Panc1 (cell line): ENCODE data around the gene GSDMA. TPM values are rescaled to one million over a fixed set of nuclear protein-coding genes. Genes with fewer than 3 reads are reported as not detected.
A peak's percentile ranks its signal among the peaks of the same experiment; 100 is the strongest.

Source experiments
- ATAC-seq: fragments of 200-7000 bp; cut with Tn5 transposase; 2 replicates; pipeline ENCODE4 v1.9.1; 2020; ENCODE audit warnings: mild to moderate bottlenecking, moderate library complexity
- BruUV-seq: library from RNA; stranded (reverse); fragments of 400-500 nt; replicated peaks from 2 replicates; lab custom pipeline; 2021; lab: Mats Ljungman, UMichigan
- CTCF ChIA-PET: fragments of 300-600 bp; sonication (Branson Sonifier 250); formaldehyde crosslinking; loops from one replicate; lab custom pipeline; 2022; ENCODE audit warnings: antibody characterized with exemption; lab: Charles Lee
- POLR2A ChIA-PET: fragments of 300-600 bp; sonication (Branson Sonifier 250); formaldehyde crosslinking; loops from one replicate; lab custom pipeline; 2022; ENCODE audit warnings: antibody characterized with exemption; lab: Charles Lee
- DNase-seq: peaks from one replicate; pipeline ENCODE4 v3.0.0-alpha.2; 2010; ENCODE audit warnings: low read depth, low spot score
- H3K27ac ChIP-seq: 2 replicates; pipeline ENCODE4 v1.5.1; 2011; ENCODE audit warnings: mild to moderate bottlenecking, low read length, inconsistent platforms
- H3K27me3 ChIP-seq: fragments of 200-500 bp; sonication (Bioruptor generic); 2 replicates; pipeline ENCODE4 v1.6.0; 2014; ENCODE audit warnings: low read length, inconsistent platforms; ENCODE audit not compliant: control insufficient read depth, insufficient read depth
- H3K36me3 ChIP-seq: fragments of 200-500 bp; sonication (Bioruptor generic); 2 replicates; pipeline ENCODE4 v1.5.1; 2014; ENCODE audit warnings: inconsistent platforms, mild to moderate bottlenecking, low read length, moderate library complexity; ENCODE audit not compliant: control insufficient read depth, insufficient read depth
- H3K4me1 ChIP-seq: 2 replicates; pipeline ENCODE4 v1.5.1; 2011; ENCODE audit warnings: inconsistent platforms, mild to moderate bottlenecking, low read length, moderate library complexity; ENCODE audit not compliant: control insufficient read depth, insufficient read depth
- H3K4me3 ChIP-seq, 2 experiments: 2 replicates each; pipeline ENCODE4 v1.5.1; 2011 to 2012; ENCODE audit warnings: low read depth in 2 of 2, low read length in 2 of 2, mild to moderate bottlenecking in 2 of 2, inconsistent platforms in 1 of 2, moderate library complexity in 1 of 2
- H3K9me3 ChIP-seq: fragments of 200-500 bp; sonication (Bioruptor generic); 2 replicates; pipeline ENCODE4 v1.5.1; 2014; ENCODE audit warnings: low read depth, mild to moderate bottlenecking, inconsistent platforms, low read length, moderate library complexity; ENCODE audit not compliant: control insufficient read depth, insufficient read depth
- POLR2AphosphoS5 ChIP-seq: IDR thresholded peaks from 2 replicates; pipeline ENCODE4 v1.6.1; 2012; ENCODE audit warnings: mild to moderate bottlenecking, low read depth, low read length, moderate library complexity
- REST ChIP-seq, 2 experiments: IDR thresholded peaks; 2 replicates each; pipeline ENCODE4 v1.6.1; 2011 to 2012; ENCODE audit warnings: low read depth in 2 of 2, control low read depth in 1 of 2, low read length in 1 of 2, mild to moderate bottlenecking in 1 of 2, moderate library complexity in 1 of 2; ENCODE audit not compliant: insufficient read depth in 1 of 2
- SIN3A ChIP-seq: IDR thresholded peaks from 2 replicates; pipeline ENCODE4 v1.6.1; 2012; ENCODE audit warnings: low read depth, mild to moderate bottlenecking, low read length, moderate library complexity, borderline replicate concordance; ENCODE audit not compliant: insufficient read depth
- TCF7L2 ChIP-seq: IDR thresholded peaks from 2 replicates; pipeline ENCODE4 v1.6.1; 2011; ENCODE audit warnings: mild to moderate bottlenecking, low read depth, low read length, inconsistent platforms
- in situ Hi-C: cut with HindIII; loops from 2 replicates; pipeline ENCODE4 v1.10.0; 2016; ENCODE audit warnings: low sequenced_read_pairs, low pct_unique_long_range_greater_than_20kb
- intact Hi-C: fragments of 100-400 bp; cut with micrococcal nuclease; formaldehyde crosslinking; loops from one replicate; pipeline ENCODE4 v1.10.0; 2022; ENCODE audit not compliant: unreplicated experiment
- total RNA-seq: library from RNA; stranded (reverse); gene quantifications from one replicate; pipeline ENCODE4 v1.2.1, GENCODE V29; 2021; ENCODE audit not compliant: unreplicated experiment
- TF ChIP-seq, protein P1 (sequence below): fragments of 450-650 bp; IDR thresholded peaks from 2 replicates; pipeline ENCODE4 v1.5.1; 2017; ENCODE audit warnings: mild to moderate bottlenecking

Gene GSDMA
- total RNA-seq, 1 experiment from 2014 or later: not detected

DNA sequence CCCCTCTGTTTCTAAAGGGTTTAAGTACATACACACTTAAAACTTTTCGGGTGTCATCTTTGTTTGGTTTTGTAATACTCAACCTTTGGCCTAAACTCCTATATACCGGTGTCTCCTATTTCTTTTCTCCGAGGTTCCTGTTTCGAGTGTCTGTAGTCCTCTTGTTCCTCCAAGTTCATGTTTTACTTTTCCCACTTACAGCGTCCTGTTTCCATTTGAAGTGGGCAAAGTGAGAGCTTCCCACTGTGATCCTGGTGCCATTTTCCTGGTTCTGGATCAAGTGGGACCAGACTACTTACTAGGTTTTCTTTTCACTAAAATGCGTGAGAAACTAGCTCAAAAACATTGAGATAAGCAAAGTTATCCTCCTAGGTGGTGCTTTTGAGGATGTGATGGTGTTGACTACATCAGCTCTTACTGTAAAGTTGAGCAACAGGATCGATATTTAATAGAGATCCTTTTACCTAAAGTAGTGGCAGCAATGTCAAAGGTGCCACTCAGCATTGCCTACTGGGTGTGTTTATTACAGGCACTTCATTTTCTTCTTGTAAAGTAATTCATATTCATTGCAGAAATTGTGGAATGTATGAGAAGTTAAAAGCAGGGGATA is 19.1 kb downstream of the GSDMA start:
- peak overlapping the region; percentile 90 to 95 for H3K4me3 ChIP-seq
- in situ Hi-C loops (no loop called here), intact Hi-C loops (no loop called here)
- H3K9me3 ChIP-seq: no peaks in the 10 kb centered on the region
- no peak for TF ChIP-seq TCF7L2
- TF ChIP-seq SIN3A: no peak
- TF ChIP-seq, protein P1, sequence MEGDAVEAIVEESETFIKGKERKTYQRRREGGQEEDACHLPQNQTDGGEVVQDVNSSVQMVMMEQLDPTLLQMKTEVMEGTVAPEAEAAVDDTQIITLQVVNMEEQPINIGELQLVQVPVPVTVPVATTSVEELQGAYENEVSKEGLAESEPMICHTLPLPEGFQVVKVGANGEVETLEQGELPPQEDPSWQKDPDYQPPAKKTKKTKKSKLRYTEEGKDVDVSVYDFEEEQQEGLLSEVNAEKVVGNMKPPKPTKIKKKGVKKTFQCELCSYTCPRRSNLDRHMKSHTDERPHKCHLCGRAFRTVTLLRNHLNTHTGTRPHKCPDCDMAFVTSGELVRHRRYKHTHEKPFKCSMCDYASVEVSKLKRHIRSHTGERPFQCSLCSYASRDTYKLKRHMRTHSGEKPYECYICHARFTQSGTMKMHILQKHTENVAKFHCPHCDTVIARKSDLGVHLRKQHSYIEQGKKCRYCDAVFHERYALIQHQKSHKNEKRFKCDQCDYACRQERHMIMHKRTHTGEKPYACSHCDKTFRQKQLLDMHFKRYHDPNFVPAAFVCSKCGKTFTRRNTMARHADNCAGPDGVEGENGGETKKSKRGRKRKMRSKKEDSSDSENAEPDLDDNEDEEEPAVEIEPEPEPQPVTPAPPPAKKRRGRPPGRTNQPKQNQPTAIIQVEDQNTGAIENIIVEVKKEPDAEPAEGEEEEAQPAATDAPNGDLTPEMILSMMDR: no peak
- no peak for TF ChIP-seq REST (IDR thresholded peaks at IDR 0.05; ENCODE audit: insufficient read depth in 1 of 2, low read depth in 2 of 2, low read length in 1 of 2)
- TF ChIP-seq POLR2AphosphoS5: no peak
- peaks cover 16% of the 10 kb centered on the region for H3K36me3 ChIP-seq
- peaks cover 11% of the 10 kb centered on the region; the same call in 1 of the 2 replicates for H3K4me1 ChIP-seq
- CTCF ChIA-PET: interaction anchor here (0.6 kb wide), 2 partner anchors 22 to 336 kb away, joined by 3 to 4 read pairs; no protein-coding TSS in a partner anchor
- BruUV-seq: TSS peak; percentile 78
- no peak for DNase-seq
- ATAC-seq: no peak
- POLR2A ChIA-PET: no interaction called here
- peaks cover 9% of the 10 kb centered on the region for H3K27me3 ChIP-seq
- peak overlapping the region; percentile 89 for H3K27ac ChIP-seq

- ChIA-PET POLR2A (no interaction called here), CTCF (no interaction called here)
- Histone ChIP-seq H3K36me3 (peaks cover 49% of the 10 kb centered on the region), H3K4me1 (no peaks in the 10 kb centered on the region), H3K27me3 (no peaks in the 10 kb centered on the region), H3K9me3 (no peaks in the 10 kb centered on the region), H3K4me3 (no peak overlapping the region), H3K27ac (no peak overlapping the region)
- DNase-seq (no peak), ATAC-seq (no peak)
- BruUV-seq: no TSS peak
- intact Hi-C loops: no loop called here
- in situ Hi-C loops: no loop called here
- TF ChIP-seq REST (IDR thresholded peaks at IDR 0.05; ENCODE audit: insufficient read depth in 1 of 2, low read depth in 2 of 2, low read length in 1 of 2) (no peak), SIN3A (no peak), TCF7L2 (no peak), POLR2AphosphoS5 (no peak)
- TF ChIP-seq, protein P1: no peak
These were observed 25.5 kb downstream of the GSDMA start for GRCh38 chr17:39988206-39988810.
